Karpas-422 (cell line): ENCODE data around the gene AGAP1. TPM values are rescaled to one million over a fixed set of nuclear protein-coding genes. Genes with fewer than 3 reads are reported as not detected.

Experiments
- DNase-seq: peaks from one replicate; pipeline ENCODE4 v3.0.0-alpha.2; 2015
- H2AFZ ChIP-seq: fragments of 200-600 bp; sonication (generic); 2 replicates; pipeline ENCODE4 v1.6.1; 2014; ENCODE audit warnings: antibody characterized with exemption, low read length, mixed read lengths
- H3K27ac ChIP-seq: fragments of 200-600 bp; sonication (generic); 2 replicates; pipeline ENCODE4 v1.5.1; 2014; ENCODE audit warnings: mild to moderate bottlenecking, low read length, moderate library complexity
- H3K27me3 ChIP-seq: fragments of 200-600 bp; sonication (generic); 2 replicates; pipeline ENCODE4 v1.6.1; 2014; ENCODE audit warnings: low read length, mixed read lengths
- H3K36me3 ChIP-seq: fragments of 200-600 bp; sonication (generic); 2 replicates; pipeline ENCODE4 v1.6.1; 2014; ENCODE audit warnings: low read length, mixed read lengths; ENCODE audit not compliant: insufficient read depth
- H3K4me1 ChIP-seq: fragments of 200-600 bp; sonication (generic); 2 replicates; pipeline ENCODE4 v1.6.1; 2014; ENCODE audit warnings: mild to moderate bottlenecking, low read length, mixed read lengths
- H3K4me2 ChIP-seq: fragments of 200-600 bp; sonication (generic); 2 replicates; pipeline ENCODE4 v1.6.1; 2014; ENCODE audit warnings: low read length, low read depth, mild to moderate bottlenecking; ENCODE audit not compliant: poor library complexity, severe bottlenecking
- H3K4me3 ChIP-seq: fragments of 200-600 bp; sonication (generic); 2 replicates; pipeline ENCODE4 v1.5.1; 2014; ENCODE audit warnings: mild to moderate bottlenecking, antibody characterized with exemption, low read length, mixed read lengths
- H3K79me2 ChIP-seq: fragments of 200-600 bp; sonication (generic); 2 replicates; pipeline ENCODE4 v1.6.1; 2014; ENCODE audit warnings: mild to moderate bottlenecking, low read length, mixed read lengths
- H3K9ac ChIP-seq: fragments of 200-600 bp; sonication (generic); 2 replicates; pipeline ENCODE4 v1.6.0; 2014; ENCODE audit warnings: low read length
- H3K9me2 ChIP-seq: fragments of 200-600 bp; sonication (generic), shearing (Covaris generic); replicated peaks from 2 replicates; pipeline ENCODE4 v1.6.0; 2014; ENCODE audit warnings: mild to moderate bottlenecking, low read length, moderate library complexity; ENCODE audit not compliant: insufficient read depth
- H3K9me3 ChIP-seq: fragments of 300-700, 200-600 bp; sonication (generic); 2 replicates; pipeline ENCODE4 v1.6.1; 2014; ENCODE audit warnings: low read length, mixed read lengths
- H4K20me1 ChIP-seq: fragments of 200-600 bp; sonication (generic); 2 replicates; pipeline ENCODE4 v1.6.1; 2014; ENCODE audit warnings: mild to moderate bottlenecking, antibody characterized with exemption, low read length, low read depth; ENCODE audit not compliant: insufficient read depth
- total RNA-seq: library from RNA; depleted of rRNA; stranded (reverse); fragments of >200 nt; shearing (Covaris generic); gene quantifications from 2 replicates; pipeline ENCODE4 v1.2.3, GENCODE V29; 2014; ENCODE audit warnings: low replicate concordance

Gene AGAP1
- total RNA-seq, 1 experiment from 2014 or later = not detected

DNA sequence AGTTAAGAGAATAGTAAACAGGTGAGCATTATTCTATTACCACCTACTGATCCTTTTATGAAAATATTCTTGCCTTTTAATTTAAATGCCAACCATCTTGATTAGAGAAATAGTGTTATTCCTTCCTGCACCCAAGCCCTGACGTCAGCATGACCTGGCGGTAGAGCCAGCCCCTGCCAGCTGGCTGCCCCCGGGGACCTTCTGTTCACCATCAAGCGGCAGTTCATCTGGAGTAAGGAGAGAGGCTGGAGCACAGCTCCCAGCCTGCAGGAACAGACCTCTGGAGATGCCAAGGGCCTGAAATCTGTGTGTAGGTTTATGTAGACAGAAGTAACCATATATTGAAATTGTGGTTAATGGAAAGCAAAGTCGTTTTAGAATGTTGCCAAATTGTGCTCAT lies 502.6 kb downstream of the AGAP1 start:
- H2AFZ ChIP-seq = no peak overlapping the region
- no peaks in the 10 kb centered on the region for H3K9me3 ChIP-seq
- no peaks in the 10 kb centered on the region for H4K20me1 ChIP-seq
- no peaks in the 10 kb centered on the region for H3K79me2 ChIP-seq
- H3K36me3 ChIP-seq = no peaks in the 10 kb centered on the region
- H3K4me3 ChIP-seq = no peak overlapping the region
- no peaks in the 10 kb centered on the region for H3K9me2 ChIP-seq
- no peak overlapping the region for H3K4me2 ChIP-seq
- H3K27me3 ChIP-seq = no peaks in the 10 kb centered on the region
- DNase-seq = no peak
- H3K4me1 ChIP-seq = no peaks in the 10 kb centered on the region
- H3K9ac ChIP-seq = no peak overlapping the region
- no peak overlapping the region for H3K27ac ChIP-seq

DNA sequence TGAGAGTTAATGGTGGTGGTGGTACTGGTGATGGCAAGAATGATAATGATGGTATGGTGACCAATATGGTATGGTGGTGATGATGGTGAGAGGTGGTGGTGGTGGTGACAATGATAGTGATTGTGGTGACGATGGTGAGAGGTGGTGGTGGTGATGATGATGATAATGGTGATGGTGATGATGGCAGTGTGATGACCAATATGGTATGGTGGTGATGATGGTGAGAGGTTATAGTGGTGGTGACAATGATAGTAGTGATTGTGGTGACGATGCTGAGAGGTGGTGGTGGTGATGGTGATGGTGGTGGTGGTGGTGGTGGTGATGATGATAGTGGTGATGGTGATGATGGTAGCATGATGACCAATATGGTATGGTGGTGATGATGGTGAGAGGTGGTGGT lies 505.2 kb downstream of the AGAP1 start:
- Histone ChIP-seq H3K27ac (no peak overlapping the region), H3K9ac (no peak overlapping the region), H3K4me1 (no peaks in the 10 kb centered on the region), H4K20me1 (no peaks in the 10 kb centered on the region), H3K4me3 (no peak overlapping the region), H3K9me3 (no peaks in the 10 kb centered on the region), H3K27me3 (no peaks in the 10 kb centered on the region), H3K4me2 (no peak overlapping the region), H2AFZ (no peak overlapping the region), H3K79me2 (no peaks in the 10 kb centered on the region), H3K9me2 (no peaks in the 10 kb centered on the region), H3K36me3 (no peaks in the 10 kb centered on the region)
- DNase-seq = no peak

DNA sequence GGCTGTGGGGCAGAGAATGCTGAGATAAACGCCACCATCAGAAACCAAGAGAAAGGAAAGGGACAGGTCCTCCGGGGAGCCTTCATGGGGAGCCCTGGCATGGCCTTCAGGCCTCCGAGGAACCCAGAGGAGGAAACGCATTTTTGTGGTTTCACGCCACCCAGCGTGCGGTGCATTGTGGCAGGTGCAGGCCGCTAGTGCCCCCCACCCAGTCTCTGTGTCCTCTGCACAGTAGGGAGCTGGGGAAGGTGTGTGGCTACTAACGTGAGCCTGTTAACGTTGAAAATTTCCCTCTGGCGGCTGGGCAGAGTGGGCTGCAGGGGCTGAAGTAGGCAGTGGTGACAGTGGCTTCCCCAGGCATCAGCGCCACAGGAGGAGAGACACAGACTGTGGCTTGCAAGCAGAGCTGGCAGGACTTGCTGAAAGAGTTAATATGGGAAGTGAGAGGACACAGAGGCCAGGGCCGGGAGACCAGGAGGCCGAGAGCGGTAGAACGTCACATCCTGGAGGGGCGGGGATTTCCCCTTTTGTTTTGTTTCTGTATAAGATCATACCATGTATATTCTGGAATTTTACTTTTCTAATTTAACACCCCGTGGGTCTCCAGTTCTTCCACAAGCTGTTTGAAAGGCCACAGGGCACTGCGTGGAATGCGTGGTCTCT lies 507.5 kb downstream of the AGAP1 start:
- H3K79me2 ChIP-seq = no peaks in the 10 kb centered on the region
- no peaks in the 10 kb centered on the region for H3K27me3 ChIP-seq
- H3K4me3 ChIP-seq = no peak overlapping the region
- H3K4me2 ChIP-seq = no peak overlapping the region
- H3K9me2 ChIP-seq = no peaks in the 10 kb centered on the region
- DNase-seq = no peak
- no peak overlapping the region for H3K27ac ChIP-seq
- H3K36me3 ChIP-seq = no peaks in the 10 kb centered on the region
- H4K20me1 ChIP-seq = no peaks in the 10 kb centered on the region
- H3K9ac ChIP-seq = no peak overlapping the region
- no peak overlapping the region for H2AFZ ChIP-seq
- no peaks in the 10 kb centered on the region for H3K9me3 ChIP-seq
- no peaks in the 10 kb centered on the region for H3K4me1 ChIP-seq

DNA sequence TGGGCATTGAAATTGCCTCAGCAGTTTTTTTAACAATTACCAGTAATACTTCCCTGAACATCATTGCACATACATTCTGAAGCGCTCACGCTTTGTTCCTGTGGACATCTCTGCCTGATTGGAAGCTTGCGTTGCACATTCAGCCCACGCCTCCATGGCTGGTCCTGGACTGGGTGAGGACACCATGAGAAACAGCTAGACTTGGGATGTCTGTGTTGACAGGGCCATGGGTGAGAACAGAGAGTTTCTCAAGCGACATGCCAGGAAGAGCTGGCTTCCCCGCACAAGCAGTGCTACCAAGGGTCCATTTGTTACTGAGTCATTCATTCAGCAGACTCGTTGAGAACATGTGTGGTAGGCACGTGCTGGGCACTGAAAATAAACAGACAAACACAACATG lies 508.0 kb downstream of the AGAP1 start:
- H3K79me2 ChIP-seq = no peaks in the 10 kb centered on the region
- no peaks in the 10 kb centered on the region for H3K9me2 ChIP-seq
- no peaks in the 10 kb centered on the region for H3K4me1 ChIP-seq
- no peaks in the 10 kb centered on the region for H4K20me1 ChIP-seq
- H2AFZ ChIP-seq = no peak overlapping the region
- no peaks in the 10 kb centered on the region for H3K9me3 ChIP-seq
- no peak overlapping the region for H3K27ac ChIP-seq
- no peak overlapping the region for H3K4me2 ChIP-seq
- no peak overlapping the region for H3K9ac ChIP-seq
- no peaks in the 10 kb centered on the region for H3K36me3 ChIP-seq
- no peak overlapping the region for H3K4me3 ChIP-seq
- no peaks in the 10 kb centered on the region for H3K27me3 ChIP-seq
- no peak for DNase-seq

DNA sequence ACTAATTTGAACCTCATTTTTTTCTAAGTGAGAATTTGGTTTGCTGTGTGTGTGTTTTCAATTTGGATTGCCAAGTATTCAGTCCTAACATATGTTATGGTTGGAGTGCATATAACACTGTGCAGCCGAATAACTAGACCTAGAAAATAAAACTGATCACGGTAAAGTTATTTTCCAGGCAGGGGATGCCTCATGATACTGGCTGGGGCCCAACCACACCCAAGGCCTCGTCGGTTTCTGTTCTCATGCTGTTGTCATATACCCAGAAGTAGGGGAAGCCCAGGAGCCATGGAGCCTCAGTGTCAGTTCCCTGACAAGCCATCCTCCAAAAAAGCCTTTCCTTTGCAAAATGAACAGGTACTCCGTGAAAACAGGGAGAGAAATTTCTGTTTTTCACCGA lies 514.2 kb downstream of the AGAP1 start:
- no peak overlapping the region for H3K4me3 ChIP-seq
- no peak overlapping the region for H2AFZ ChIP-seq

DNA sequence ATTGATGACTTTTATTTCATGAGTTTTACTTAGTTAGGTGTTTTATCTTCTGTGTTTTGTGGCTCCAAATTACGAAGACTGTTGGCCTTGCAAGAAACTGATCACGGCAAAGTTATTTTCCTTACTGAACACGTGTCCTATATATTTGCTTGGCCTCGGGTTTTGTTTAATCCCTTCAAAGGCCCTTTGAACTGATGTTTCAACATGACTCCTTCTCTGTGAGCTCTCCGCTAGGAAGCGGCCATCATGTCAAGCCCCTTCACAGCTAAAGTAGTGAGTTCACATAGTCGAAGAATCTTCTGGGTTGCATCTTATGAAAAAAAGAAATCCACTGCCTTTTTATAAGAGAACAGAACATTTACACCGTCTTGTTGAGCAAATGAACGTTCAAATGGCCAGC lies 515.0 kb downstream of the AGAP1 start:
- Histone ChIP-seq H3K4me3 (no peak overlapping the region), H3K4me1 (no peaks in the 10 kb centered on the region), H3K79me2 (no peaks in the 10 kb centered on the region)

More for the DNA sequence above, 514.2 kb downstream of the AGAP1 start:
- Histone ChIP-seq H3K4me1 (no peaks in the 10 kb centered on the region), H3K79me2 (no peaks in the 10 kb centered on the region), H3K9me2 (no peaks in the 10 kb centered on the region), H3K36me3 (no peaks in the 10 kb centered on the region), H4K20me1 (no peaks in the 10 kb centered on the region), H3K27me3 (no peaks in the 10 kb centered on the region), H3K4me2 (no peak overlapping the region), H3K27ac (no peak overlapping the region), H3K9ac (no peak overlapping the region), H3K9me3 (no peaks in the 10 kb centered on the region)
- DNase-seq = no peak

DNA sequence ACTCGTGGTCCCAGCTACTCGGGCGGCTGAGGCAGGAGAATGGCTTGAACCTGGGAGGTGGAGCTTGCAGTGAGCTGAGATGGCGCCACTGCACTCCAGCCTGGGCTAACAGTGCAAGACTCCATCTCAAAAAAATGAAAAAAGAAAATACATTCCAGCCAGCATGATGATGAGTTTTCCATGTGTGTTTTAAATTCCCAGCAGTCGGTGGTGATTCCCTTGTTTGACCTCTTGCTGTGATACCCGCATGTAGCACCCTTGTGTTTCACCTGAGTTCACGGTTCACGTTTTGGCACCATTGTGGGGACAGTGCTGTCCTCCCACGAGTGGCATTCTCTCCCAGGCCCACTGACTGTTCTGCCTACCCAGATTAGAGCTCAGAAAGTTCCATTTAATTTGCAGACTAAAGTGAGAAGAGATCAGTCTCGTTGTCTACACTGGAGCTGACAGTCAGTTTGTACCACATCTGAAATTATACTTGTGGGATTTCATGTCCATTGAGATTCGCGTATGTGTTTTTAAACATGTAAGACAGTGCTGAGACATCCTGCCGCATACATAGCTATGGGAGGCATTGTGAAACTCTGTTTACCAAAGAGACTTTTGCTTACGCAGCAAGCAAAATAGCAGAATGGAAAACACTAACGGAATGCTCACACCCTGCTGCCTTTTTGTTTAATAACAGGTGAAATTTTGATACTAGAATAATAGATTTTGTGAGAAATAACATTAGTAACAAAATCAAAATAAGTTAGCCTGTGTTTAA lies 517.3 kb downstream of the AGAP1 start:
- H3K4me1 ChIP-seq = no peaks in the 10 kb centered on the region
- H4K20me1 ChIP-seq = no peaks in the 10 kb centered on the region
- no peaks in the 10 kb centered on the region for H3K9me3 ChIP-seq
- no peak overlapping the region for H2AFZ ChIP-seq
- H3K4me2 ChIP-seq = no peak overlapping the region
- H3K9me2 ChIP-seq = no peaks in the 10 kb centered on the region
- H3K27ac ChIP-seq = no peak overlapping the region
- no peak overlapping the region for H3K4me3 ChIP-seq
- H3K36me3 ChIP-seq = no peaks in the 10 kb centered on the region
- no peaks in the 10 kb centered on the region for H3K27me3 ChIP-seq
- H3K79me2 ChIP-seq = no peaks in the 10 kb centered on the region
- no peak for DNase-seq
- no peak overlapping the region for H3K9ac ChIP-seq

More for the DNA sequence above, 515.0 kb downstream of the AGAP1 start:
- Histone ChIP-seq H3K9me3 (no peaks in the 10 kb centered on the region), H4K20me1 (no peaks in the 10 kb centered on the region), H3K9me2 (no peaks in the 10 kb centered on the region), H3K36me3 (no peaks in the 10 kb centered on the region), H3K27ac (no peak overlapping the region), H3K4me2 (no peak overlapping the region), H3K27me3 (no peaks in the 10 kb centered on the region), H3K9ac (no peak overlapping the region), H2AFZ (no peak overlapping the region)
- no peak for DNase-seq

DNA sequence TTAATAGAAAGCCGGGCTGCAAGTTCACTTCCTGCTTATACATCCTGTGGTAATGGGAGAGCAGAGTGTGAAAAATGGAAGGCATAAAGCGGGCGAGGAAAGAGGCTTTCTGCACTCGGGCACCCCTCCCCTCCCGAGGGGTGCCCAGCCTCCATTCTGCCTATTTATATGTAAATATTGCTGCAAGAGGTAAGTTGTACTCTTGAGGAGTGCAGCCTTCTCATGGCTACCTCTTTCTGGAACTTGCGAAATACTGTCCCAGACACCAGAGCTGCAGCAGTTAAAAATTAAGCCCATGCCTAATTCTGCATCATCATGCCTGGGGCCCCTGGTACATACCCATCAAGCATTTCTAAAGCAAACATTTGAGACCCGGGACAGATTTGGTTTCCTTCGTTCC lies 518.3 kb downstream of the AGAP1 start:
- Histone ChIP-seq H3K4me3 (no peak overlapping the region), H3K36me3 (no peaks in the 10 kb centered on the region), H3K27ac (no peak overlapping the region), H3K79me2 (no peaks in the 10 kb centered on the region), H2AFZ (no peak overlapping the region), H3K9ac (no peak overlapping the region), H3K27me3 (no peaks in the 10 kb centered on the region), H3K4me1 (no peaks in the 10 kb centered on the region), H3K4me2 (no peak overlapping the region), H4K20me1 (no peaks in the 10 kb centered on the region), H3K9me3 (no peaks in the 10 kb centered on the region), H3K9me2 (no peaks in the 10 kb centered on the region)
- DNase-seq = no peak
